Thyroid gland (tissue), 4 donors: ENCODE results near the gene DHRS7B. TPM values are rescaled to one million over a fixed set of nuclear protein-coding genes. Genes with fewer than 3 reads are reported as not detected.

ENCODE experiments used
- DNase-seq, 2 donors: peaks; one replicate each; pipeline ENCODE4 v3.0.0-alpha.2; 2019
- H3K27ac ChIP-seq, 3 donors: fragments of 200-600 bp; sonication (generic); 1 replicate in 2 of 3; 2 replicates in 1 of 3; pipeline ENCODE4 v1.5.1; 2016 to 2019; ENCODE audit warnings: mild to moderate bottlenecking in 1 of 3, moderate library complexity in 1 of 3
- H3K27me3 ChIP-seq: fragments of 200-600 bp; sonication (generic); one replicate; pipeline ENCODE4 v1.5.1; 2019
- H3K36me3 ChIP-seq, 2 donors: fragments of 200-600 bp; sonication (generic); one replicate each; pipeline ENCODE4 v1.5.1; 2016 to 2019
- H3K4me1 ChIP-seq, 2 donors: fragments of 200-600 bp; sonication (generic); one replicate each; pipeline ENCODE4 v1.5.1; 2017 to 2019
- H3K4me3 ChIP-seq, 3 donors: fragments of 200-600 bp; sonication (generic); replicated peaks in 1 of 3; 1 replicate in 2 of 3; 2 replicates in 1 of 3; pipeline ENCODE4 v1.5.1; 2016; ENCODE audit warnings: mild to moderate bottlenecking in 1 of 3
- H3K9me3 ChIP-seq: fragments of 200-600 bp; sonication (generic); one replicate; pipeline ENCODE4 v1.5.1; 2017
- POLR2A ChIP-seq, 2 donors: fragments of 450-650 bp; IDR thresholded peaks; one replicate each; pipeline ENCODE4 v1.6.1; 2017; ENCODE audit warnings: antibody characterized with exemption in 2 of 2, mild to moderate bottlenecking in 2 of 2, moderate library complexity in 1 of 2
- WGBS, 2 donors: methylation state at CpG; one replicate each; pipeline ENCODE4 v1.1.5; 2017; 5-methylcytosine and 5-hydroxymethylcytosine counted together
- intact Hi-C: fragments of 100-400 bp; cut with DNase I; formaldehyde crosslinking; loops from one replicate; pipeline ENCODE4 v1.15.1; 2023
- total RNA-seq, 4 donors: library from RNA; depleted of rRNA; stranded (reverse); fragments of >200 nt; gene quantifications; one replicate each; pipeline ENCODE4 v1.2.3, GENCODE V29; 2016
- TF ChIP-seq, protein P1 (sequence below), 6 experiments: fragments of 200-600 bp in 3 of 6; fragments of 450-650 bp in 3 of 6; sonication (generic) in 3 of 6; IDR thresholded peaks; one replicate each; pipeline ENCODE4 v1.5.1; 2016 to 2019; ENCODE audit warnings: antibody characterized with exemption in 6 of 6, mild to moderate bottlenecking in 2 of 6, inconsistent platforms in 1 of 6, moderate library complexity in 1 of 6

DHRS7B gene
- total RNA-seq, 4 donors from 2014 or later, result 34.1 to 74.1 (median 57.1) TPM

DNA sequence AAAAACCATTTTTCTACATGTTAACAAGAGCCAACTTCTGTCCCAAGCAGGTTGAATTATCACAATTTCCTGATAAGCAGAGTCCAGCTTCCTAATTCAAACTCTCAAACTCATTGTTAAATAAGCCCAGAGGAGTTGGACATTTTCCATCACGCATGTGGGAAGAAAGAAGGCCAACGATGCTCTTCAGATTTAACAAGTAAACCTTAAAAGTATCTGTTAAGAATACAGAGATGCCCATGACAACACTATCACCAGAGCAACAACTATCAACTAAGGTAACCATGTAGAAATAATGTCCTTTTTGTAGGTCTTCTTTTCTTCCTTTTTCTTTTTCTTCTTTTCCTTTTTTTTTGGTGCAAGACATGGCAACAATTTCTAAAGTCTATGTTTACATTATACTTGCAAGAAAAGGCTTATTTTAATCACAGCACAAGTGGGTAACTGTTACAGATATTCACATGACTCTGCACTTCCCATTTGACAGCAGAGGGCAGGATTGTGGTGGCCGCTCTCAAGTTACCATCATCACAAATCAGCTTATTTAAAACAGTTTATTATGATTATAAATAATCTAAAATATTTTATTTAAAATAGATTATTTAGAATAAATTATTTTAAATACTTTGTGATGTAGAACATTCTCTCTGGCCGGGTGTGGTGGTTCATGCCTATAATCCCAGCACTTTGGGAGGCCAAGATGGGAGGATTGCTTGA, 35.7 kb upstream of the DHRS7B start:
- Histone ChIP-seq H3K27ac (no peak overlapping the region), H3K4me1 (no peaks in the 10 kb centered on the region), H3K9me3 (no peaks in the 10 kb centered on the region), H3K4me3 (no peak overlapping the region), H3K36me3 (no peaks in the 10 kb centered on the region), H3K27me3 (no peaks in the 10 kb centered on the region)
- TF ChIP-seq POLR2A (IDR thresholded peaks at IDR 0.05), result no peak
- TF ChIP-seq, protein P1, sequence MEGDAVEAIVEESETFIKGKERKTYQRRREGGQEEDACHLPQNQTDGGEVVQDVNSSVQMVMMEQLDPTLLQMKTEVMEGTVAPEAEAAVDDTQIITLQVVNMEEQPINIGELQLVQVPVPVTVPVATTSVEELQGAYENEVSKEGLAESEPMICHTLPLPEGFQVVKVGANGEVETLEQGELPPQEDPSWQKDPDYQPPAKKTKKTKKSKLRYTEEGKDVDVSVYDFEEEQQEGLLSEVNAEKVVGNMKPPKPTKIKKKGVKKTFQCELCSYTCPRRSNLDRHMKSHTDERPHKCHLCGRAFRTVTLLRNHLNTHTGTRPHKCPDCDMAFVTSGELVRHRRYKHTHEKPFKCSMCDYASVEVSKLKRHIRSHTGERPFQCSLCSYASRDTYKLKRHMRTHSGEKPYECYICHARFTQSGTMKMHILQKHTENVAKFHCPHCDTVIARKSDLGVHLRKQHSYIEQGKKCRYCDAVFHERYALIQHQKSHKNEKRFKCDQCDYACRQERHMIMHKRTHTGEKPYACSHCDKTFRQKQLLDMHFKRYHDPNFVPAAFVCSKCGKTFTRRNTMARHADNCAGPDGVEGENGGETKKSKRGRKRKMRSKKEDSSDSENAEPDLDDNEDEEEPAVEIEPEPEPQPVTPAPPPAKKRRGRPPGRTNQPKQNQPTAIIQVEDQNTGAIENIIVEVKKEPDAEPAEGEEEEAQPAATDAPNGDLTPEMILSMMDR (IDR thresholded peaks at IDR 0.05), result no peak
- intact Hi-C loops, result no loop called here
- no peak for DNase-seq
- WGBS, 2 donors, result 55% methylated on average over 4 of the region's 4 CpGs

DNA sequence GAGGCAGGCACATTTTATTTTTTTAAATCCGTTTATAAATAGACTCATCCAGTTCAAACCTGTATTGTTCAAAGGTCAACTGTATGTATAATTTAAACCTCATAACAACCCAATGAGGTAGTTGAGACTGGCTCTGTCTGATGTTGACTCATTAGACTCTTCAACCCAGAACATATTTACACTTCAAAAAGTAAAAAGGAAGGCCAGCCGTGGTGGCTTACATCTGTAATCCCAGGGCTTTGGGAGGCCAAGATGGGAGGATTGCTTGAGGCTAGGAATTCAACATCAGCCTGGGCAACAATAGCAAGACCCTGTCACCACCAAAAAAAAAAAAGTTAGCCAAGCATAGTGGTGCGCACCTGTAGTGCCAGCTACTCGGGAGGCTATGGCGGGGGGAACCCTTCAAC, 32.5 kb upstream of the DHRS7B start:
- TF ChIP-seq, protein P1 (IDR thresholded peaks at IDR 0.05), result no peak
- no peak for TF ChIP-seq POLR2A (IDR thresholded peaks at IDR 0.05)
- Histone ChIP-seq H3K9me3 (no peaks in the 10 kb centered on the region), H3K4me1 (peaks cover under 1 to 7% of the 10 kb centered on the region in 2 donors), H3K27me3 (no peaks in the 10 kb centered on the region), H3K27ac (no peak overlapping the region), H3K36me3 (no peaks in the 10 kb centered on the region), H3K4me3 (no peak overlapping the region)
- intact Hi-C loops, result no loop called here
- 88 to 92% methylated on average over 5 of the region's 5 CpGs for WGBS, 2 donors
- no peak for DNase-seq

DNA sequence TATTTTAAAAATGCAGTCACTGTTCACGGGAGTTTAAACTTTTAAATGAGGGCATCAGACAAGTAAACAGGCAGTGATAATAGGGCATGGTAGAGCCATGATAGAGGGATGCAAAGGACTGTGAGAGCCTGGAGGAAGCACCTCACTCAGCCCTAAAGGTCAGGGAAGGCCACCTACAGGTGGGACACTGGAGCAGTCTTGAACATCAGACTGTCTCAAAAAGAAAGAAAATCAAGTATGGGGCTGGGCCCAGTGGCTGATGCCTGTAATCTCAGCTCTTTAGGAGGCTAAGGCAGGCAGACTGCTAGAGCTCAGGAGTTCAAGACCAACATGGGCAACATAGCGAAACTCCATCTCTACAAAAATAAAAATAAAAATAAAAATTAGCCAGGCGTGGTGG, 31.0 kb upstream of the DHRS7B start:
- WGBS, 2 donors, result 78 to 83% methylated on average over 3 of the region's 3 CpGs
- no peak for DNase-seq
- Histone ChIP-seq H3K4me1 (peaks cover 6 to 7% of the 10 kb centered on the region in 2 donors), H3K4me3 (no peak overlapping the region), H3K36me3 (no peaks in the 10 kb centered on the region), H3K27ac (no peak overlapping the region), H3K27me3 (no peaks in the 10 kb centered on the region), H3K9me3 (no peaks in the 10 kb centered on the region)
- TF ChIP-seq, protein P1 (IDR thresholded peaks at IDR 0.05), result no peak
- no peak for TF ChIP-seq POLR2A (IDR thresholded peaks at IDR 0.05)
- intact Hi-C loops, result no loop called here

DNA sequence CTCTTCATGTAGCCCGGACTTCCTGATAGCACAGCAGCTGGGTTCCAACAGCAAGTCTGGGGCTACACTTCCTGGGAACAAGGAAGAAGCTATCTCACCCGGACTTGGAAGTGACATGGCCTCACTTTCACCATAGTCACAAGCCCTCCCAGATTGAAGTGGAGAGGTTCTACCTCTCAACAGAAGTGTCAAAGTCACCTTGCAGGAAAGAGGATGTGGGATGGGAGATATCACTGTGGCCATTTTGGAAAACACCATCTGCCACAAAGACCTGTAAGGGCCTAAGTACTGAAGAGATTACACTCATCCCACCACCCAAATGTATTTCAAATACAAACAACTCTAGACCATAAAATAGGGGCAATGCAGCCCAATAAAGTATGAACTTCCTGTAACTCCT, 29.9 kb upstream of the DHRS7B start:
- Histone ChIP-seq H3K27ac (no peak overlapping the region), H3K36me3 (no peaks in the 10 kb centered on the region), H3K9me3 (no peaks in the 10 kb centered on the region), H3K4me1 (peaks cover 6 to 7% of the 10 kb centered on the region in 2 donors), H3K4me3 (no peak overlapping the region), H3K27me3 (no peaks in the 10 kb centered on the region)
- no peak for DNase-seq
- intact Hi-C loops, result no loop called here
- 84 to 96% methylated on average over 2 of the region's 2 CpGs for WGBS, 2 donors
- TF ChIP-seq POLR2A (IDR thresholded peaks at IDR 0.05), result no peak
- TF ChIP-seq, protein P1 (IDR thresholded peaks at IDR 0.05), result no peak

DNA sequence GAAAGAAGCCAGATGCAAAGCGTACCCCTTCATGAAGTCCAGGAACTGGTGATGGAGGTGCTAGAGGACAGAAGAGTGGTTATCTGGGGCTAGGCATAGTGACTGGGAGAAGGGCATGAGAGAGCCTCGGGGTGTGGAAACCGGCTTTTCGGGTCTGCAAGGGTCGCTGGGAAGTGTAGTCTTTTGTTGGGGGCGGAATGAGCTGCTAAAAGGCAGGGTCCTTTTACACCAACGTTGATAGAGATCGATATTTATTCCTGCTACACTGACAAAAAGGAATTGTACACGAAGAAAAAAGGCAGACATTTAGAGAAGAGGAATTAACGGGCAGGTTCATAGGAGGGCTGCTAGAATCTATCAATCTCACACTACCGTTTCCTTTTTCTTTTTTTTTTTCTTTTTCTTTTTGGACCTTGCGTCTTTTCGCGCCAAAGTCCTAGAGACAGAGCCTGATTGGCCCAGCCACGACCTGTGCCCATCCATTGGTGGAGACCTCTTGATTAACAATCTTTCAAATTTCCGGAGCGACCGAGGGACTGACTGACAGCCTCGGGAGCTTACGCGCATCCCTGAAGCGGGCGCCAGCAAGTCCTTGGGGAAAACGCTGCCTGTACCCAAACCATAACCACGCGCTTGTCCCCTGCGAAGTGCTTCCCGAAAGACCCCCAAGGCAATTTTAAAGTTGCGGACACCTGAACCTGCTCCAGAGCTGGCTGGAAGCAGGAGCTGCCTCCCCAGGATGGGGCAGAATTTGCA, 27.7 kb upstream of the DHRS7B start:
- Histone ChIP-seq H3K27ac (no peak overlapping the region), H3K4me1 (peaks cover 6 to 7% of the 10 kb centered on the region in 2 donors), H3K4me3 (peak overlapping the region in 2 of 3 donors; percentile 24 to 30), H3K36me3 (no peaks in the 10 kb centered on the region), H3K27me3 (no peaks in the 10 kb centered on the region), H3K9me3 (no peaks in the 10 kb centered on the region)
- intact Hi-C loops, result no loop called here
- no peak for TF ChIP-seq POLR2A (IDR thresholded peaks at IDR 0.05)
- TF ChIP-seq, protein P1 (IDR thresholded peaks at IDR 0.05), result no peak
- DNase-seq, result peak; percentile 58 to 62
- 1% methylated on average over 27 to 29 of the region's 29 CpGs for WGBS, 2 donors
